ENCODE results near the gene KRTAP9-6.
"Not testable (repeated sequence)": the region's sequence is repeated elsewhere in the genome, so short reads cannot be mapped to it uniquely, and the experiment has no call there.

Gene KRTAP9-6

DNA sequence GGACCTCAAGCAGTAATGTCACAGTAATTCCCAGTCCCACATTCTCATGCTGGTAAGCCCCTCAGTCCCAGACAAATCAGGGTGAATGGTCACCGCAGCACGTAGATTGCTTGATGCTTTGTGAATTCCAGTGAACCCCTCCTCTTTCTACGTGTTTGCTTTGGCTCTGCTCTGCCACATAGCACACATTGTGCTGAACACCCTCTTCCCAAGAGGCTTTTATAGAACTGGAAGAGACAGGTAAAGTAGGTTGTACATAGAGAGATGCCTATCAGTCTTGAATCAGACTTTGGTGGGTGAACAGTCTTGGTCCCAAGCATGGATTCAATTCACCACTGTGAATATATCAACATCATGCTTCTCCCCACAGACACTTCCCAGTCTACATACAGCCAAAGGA, 579 bp upstream of the KRTAP9-6 start:
- no peak for DNase-seq (ENCODE audit: low read depth)
- TF ChIP-seq, protein P1, sequence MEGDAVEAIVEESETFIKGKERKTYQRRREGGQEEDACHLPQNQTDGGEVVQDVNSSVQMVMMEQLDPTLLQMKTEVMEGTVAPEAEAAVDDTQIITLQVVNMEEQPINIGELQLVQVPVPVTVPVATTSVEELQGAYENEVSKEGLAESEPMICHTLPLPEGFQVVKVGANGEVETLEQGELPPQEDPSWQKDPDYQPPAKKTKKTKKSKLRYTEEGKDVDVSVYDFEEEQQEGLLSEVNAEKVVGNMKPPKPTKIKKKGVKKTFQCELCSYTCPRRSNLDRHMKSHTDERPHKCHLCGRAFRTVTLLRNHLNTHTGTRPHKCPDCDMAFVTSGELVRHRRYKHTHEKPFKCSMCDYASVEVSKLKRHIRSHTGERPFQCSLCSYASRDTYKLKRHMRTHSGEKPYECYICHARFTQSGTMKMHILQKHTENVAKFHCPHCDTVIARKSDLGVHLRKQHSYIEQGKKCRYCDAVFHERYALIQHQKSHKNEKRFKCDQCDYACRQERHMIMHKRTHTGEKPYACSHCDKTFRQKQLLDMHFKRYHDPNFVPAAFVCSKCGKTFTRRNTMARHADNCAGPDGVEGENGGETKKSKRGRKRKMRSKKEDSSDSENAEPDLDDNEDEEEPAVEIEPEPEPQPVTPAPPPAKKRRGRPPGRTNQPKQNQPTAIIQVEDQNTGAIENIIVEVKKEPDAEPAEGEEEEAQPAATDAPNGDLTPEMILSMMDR (IDR thresholded peaks at IDR 0.05; ENCODE audit: insufficient read depth, low read depth, low read length, missing control alignments), result no peak
- no peak overlapping the region for H3K4me3 ChIP-seq (ENCODE audit: low read length)

DNA sequence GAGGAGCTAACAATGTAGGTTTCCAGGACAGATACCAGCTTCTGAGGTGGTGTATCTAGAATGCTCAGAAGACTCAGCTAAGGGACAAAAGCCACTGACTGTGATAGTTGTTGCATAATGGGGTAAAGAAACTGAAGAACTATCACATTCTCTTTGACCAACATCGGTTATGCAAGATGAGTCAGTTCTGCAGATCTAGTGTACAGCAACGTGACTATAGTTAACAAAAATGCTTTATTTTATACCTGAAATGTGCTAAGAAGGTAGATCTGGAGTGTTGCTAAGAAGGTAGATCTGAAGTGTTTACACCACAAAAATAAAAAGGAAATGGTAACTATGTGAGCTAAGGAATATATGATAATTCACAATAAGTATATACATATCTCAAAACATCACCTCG, 2.5 kb downstream of the KRTAP9-6 start:
- no peak overlapping the region for H3K4me3 ChIP-seq (ENCODE audit: low read length)
- DNase-seq (ENCODE audit: low read depth), result no peak
- TF ChIP-seq, protein P1 (IDR thresholded peaks at IDR 0.05; ENCODE audit: insufficient read depth, low read depth, low read length, missing control alignments), result no peak

DNA sequence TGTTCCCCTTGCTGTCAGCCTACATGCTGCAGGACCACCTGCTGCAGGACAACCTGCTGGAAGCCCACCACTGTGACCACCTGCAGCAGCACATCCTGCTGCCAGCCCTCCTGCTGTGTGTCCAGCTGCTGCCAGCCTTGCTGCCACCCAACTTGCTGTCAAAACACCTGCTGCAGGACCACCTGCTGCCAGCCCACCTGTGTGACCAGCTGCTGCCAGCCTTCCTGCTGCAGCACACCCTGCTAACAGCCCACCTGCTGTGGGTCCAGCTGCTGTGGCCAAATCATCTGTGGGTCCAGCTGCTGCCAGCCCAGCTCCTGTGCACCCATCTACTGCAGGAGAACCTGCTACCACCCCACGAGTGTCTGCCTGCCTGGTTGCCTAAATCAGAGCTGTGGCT, 6.1 kb downstream of the KRTAP9-6 start:
- H3K4me3 ChIP-seq (ENCODE audit: low read length), result not testable (repeated sequence)

DNA sequence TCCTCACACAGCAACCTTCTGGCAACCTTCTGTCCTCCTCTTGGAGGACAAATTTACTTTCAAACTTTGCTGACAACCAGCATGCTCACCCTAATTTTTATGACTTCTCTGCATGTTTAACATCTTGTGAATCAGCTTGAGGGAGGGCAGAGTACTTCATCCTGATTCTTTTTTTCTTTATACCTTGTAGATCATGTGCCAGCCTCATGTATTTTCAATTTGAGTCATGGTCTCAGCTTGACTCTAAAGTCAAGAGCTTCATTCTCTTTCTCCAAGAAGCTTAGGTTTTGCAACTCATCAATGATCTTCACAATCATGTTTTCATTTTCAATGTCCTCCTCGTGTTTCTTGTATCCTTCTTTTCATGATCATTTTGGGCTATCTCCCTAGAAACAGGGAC, 6.7 kb downstream of the KRTAP9-6 start:
- DNase-seq (ENCODE audit: low read depth), result no peak
- TF ChIP-seq, protein P1 (IDR thresholded peaks at IDR 0.05; ENCODE audit: insufficient read depth, low read depth, low read length, missing control alignments), result no peak
- H3K4me3 ChIP-seq (ENCODE audit: low read length), result no peak overlapping the region

More for the DNA sequence above, 6.1 kb downstream of the KRTAP9-6 start:
- not testable (repeated sequence) for DNase-seq (ENCODE audit: low read depth)

DNA sequence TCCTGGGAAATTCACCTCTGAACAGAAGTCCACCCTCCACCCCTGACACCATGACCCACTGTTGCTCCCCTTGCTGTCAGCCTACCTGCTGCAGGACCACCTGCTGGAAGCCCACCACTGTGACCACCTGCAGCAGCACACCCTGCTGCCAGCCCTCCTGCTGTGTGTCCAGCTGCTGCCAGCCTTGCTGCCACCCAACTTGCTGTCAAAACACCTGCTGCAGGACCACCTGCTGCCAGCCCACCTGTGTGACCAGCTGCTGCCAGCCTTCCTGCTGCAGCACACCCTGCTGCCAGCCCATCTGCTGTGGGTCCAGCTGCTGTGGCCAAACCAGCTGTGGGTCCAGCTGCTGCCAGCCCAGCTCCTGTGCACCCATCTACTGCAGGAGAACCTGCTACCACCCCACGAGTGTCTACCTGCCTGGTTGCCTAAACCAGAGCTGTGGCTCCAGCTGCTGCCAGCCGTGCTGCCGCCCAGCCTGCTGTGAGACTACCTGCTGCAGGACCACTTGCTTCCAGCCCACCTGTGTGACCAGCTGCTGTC, 10.5 kb downstream of the KRTAP9-6 start, which contains the start of gene KRTAP9-7:
KRTAP9-7 (plus strand) TSS at position 51 of the 543 bp plus-strand sequence; CDS start at position 51, 0 bp downstream.
- H3K4me3 ChIP-seq (ENCODE audit: low read length); DNase-seq (ENCODE audit: low read depth): not testable (repeated sequence)

DNA sequence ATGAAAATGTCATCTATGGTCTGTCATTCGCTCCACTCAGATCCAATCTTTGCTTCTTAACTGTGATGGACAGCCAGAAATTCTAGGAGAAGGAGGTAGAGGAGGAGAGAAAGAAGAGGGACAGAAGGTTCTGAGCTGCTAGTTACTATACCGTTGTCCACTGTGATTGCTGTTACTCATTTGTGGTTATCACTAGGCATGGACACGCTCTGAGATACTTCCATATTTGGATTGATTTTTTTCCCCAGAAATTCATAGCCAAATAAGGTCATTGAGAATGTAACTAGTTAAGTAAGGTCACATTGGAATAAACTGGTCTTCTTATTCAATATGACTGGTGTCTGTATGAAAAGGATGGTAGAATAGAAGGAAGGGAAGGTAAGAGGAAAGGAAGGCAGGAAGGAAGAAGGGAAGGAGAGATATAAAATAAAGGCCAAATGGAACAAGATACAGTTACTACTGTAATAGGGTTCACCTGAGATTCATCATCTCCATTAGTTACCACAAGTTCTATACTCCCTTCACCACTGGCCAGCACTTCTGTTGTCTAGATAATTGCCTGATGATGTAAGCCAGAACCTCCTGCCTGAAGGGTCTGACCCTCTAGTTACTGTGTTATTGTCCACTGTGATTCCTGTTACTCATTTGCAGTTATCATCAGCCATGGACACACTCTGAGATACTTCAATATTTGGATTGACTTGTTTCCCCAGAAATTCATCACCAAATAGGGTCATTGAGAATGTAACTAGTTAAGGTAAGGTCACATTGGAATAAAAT, 13.2 kb downstream of the KRTAP9-6 start:
- no peak overlapping the region for H3K4me3 ChIP-seq (ENCODE audit: low read length)
- TF ChIP-seq, protein P1 (IDR thresholded peaks at IDR 0.05; ENCODE audit: insufficient read depth, low read depth, low read length, missing control alignments), result no peak
- DNase-seq (ENCODE audit: low read depth), result no peak

DNA sequence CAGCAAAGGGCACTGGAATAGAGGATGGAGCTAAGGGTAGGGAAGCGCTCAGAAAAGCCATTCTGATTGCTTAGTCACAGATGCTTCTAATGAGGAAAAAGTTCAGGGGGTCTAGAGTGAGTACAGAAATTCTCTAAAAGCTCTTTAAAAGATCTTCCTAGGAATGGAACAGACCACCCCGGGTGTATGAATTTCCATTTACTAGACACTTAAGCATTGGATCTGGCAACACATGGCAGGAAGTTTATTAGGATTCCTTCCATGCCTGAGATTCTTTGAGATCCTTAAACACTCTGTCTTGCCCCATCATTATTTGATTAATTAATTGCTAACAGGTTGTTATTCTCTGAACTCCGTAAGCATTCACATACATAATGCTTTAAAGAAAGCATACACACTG, 18.9 kb downstream of the KRTAP9-6 start:
- DNase-seq (ENCODE audit: low read depth), result no peak

More for the DNA sequence above, 18.9 kb downstream of the KRTAP9-6 start:
- H3K4me3 ChIP-seq (ENCODE audit: low read length), result no peak overlapping the region
- TF ChIP-seq, protein P1 (IDR thresholded peaks at IDR 0.05; ENCODE audit: insufficient read depth, low read depth, low read length, missing control alignments), result no peak
